NCI-H1092 treated with DMSO at 0.1 percent for 48 hours (cell line): ENCODE data around the gene GLIPR2.
A peak's percentile ranks its signal among the peaks of the same experiment; 100 is the strongest.
"Not testable (repeated sequence)": the region's sequence is repeated elsewhere in the genome, so short reads cannot be mapped to it uniquely, and the experiment has no call there.

Experiments used
- DNase-seq: peaks from one replicate; lab custom pipeline; 2025; lab: John Stamatoyannopoulos, UW

GLIPR2 gene

GRCh38 chr9:36163786-36164170, 27.2 kb downstream of the GLIPR2 start:
- no peak for DNase-seq

- DNase-seq = no peak
Observed at GRCh38 chr9:36164372-36164771, 27.8 kb downstream of the GLIPR2 start.

GRCh38 chr9:36164989-36165388, 28.5 kb downstream of the GLIPR2 start:
- no peak for DNase-seq

- DNase-seq = no peak
Observed at GRCh38 chr9:36165826-36166167, 29.3 kb downstream of the GLIPR2 start.

GRCh38 chr9:36166168-36166927, 29.8 kb downstream of the GLIPR2 start:
- DNase-seq = peak; percentile 75

- DNase-seq = no peak
Observed at GRCh38 chr9:36169166-36169565, 32.6 kb downstream of the GLIPR2 start, which contains the start of gene CCIN. CCIN (plus strand) TSS chr9:36169388; CDS start chr9:36169503, 115 bp downstream.

- DNase-seq = no peak
Observed at GRCh38 chr9:36169708-36170107, 33.2 kb downstream of the GLIPR2 start.

GRCh38 chr9:36170531-36170930, 34.0 kb downstream of the GLIPR2 start:
- no peak for DNase-seq

- DNase-seq = no peak
Observed at GRCh38 chr9:36173861-36174260, 37.3 kb downstream of the GLIPR2 start.

- no peak for DNase-seq
Observed at GRCh38 chr9:36174271-36174670, 37.7 kb downstream of the GLIPR2 start.

- no peak for DNase-seq
Observed at GRCh38 chr9:36174731-36175130, 38.2 kb downstream of the GLIPR2 start.

GRCh38 chr9:36175209-36175608, 38.7 kb downstream of the GLIPR2 start:
- not testable (repeated sequence) for DNase-seq

- DNase-seq = not testable (repeated sequence)
Observed at GRCh38 chr9:36176496-36176895, 40.0 kb downstream of the GLIPR2 start.

- no peak for DNase-seq
Observed at GRCh38 chr9:36177571-36177970, 41.0 kb downstream of the GLIPR2 start.

GRCh38 chr9:36180243-36180642, 43.7 kb downstream of the GLIPR2 start:
- not testable (repeated sequence) for DNase-seq

- DNase-seq = no peak
Observed at GRCh38 chr9:36187414-36187813, 50.9 kb downstream of the GLIPR2 start.

GRCh38 chr9:36188212-36188611, 51.7 kb downstream of the GLIPR2 start:
- DNase-seq = no peak

GRCh38 chr9:36189976-36190375, 53.4 kb downstream of the GLIPR2 start:
- peak; percentile 63 for DNase-seq

GRCh38 chr9:36190388-36191289, 54.1 kb downstream of the GLIPR2 start, which contains the start of gene CLTA:
CLTA (plus strand) TSS chr9:36190921; CDS start chr9:36191057, 136 bp downstream.
- DNase-seq = peak; percentile 100

- DNase-seq = peak; percentile 33
Observed at GRCh38 chr9:36191290-36191645, 54.7 kb downstream of the GLIPR2 start.

GRCh38 chr9:36191686-36192085, 55.2 kb downstream of the GLIPR2 start:
- DNase-seq = no peak

GRCh38 chr9:36192196-36192595, 55.7 kb downstream of the GLIPR2 start:
- DNase-seq = no peak

GRCh38 chr9:36193023-36193422, 56.5 kb downstream of the GLIPR2 start:
- DNase-seq = no peak
